ENCODE results near the gene LUM. TPM values are rescaled to one million over a fixed set of nuclear protein-coding genes. Genes with fewer than 3 reads are reported as not detected.

LUM gene
- total RNA-seq, 1 donor from 2014 or later = not detected

- no peak overlapping the region for H3K27ac ChIP-seq
- H3K9ac ChIP-seq = no peak overlapping the region
- no peaks in the 10 kb centered on the region for H3F3A ChIP-seq (ENCODE audit: low read depth)
- Mint-ChIP-seq H3K27ac (no peak overlapping the region), H3K4me1 (peaks cover 22% of the 10 kb centered on the region), H3K9me3 (no peaks in the 10 kb centered on the region), H3K27me3 (ENCODE audit: insufficient read depth, low read depth) (no peaks in the 10 kb centered on the region), H3K4me3 (no peak overlapping the region), H3K36me3 (no peaks in the 10 kb centered on the region)
- TF ChIP-seq CTCF (IDR thresholded peaks at IDR 0.05) (no peak), EZH2phosphoT487 (IDR thresholded peaks at IDR 0.05) (no peak), EZH2 (IDR thresholded peaks at IDR 0.05) (no peak)
- peak overlapping the region; percentile 27 for H2AFZ ChIP-seq (replicated peaks)
- DNase-seq (ENCODE audit: low spot score) = no peak
- no peaks in the 10 kb centered on the region for H3K36me3 ChIP-seq
- no peaks in the 10 kb centered on the region for H3K79me2 ChIP-seq (ENCODE audit: low read depth)
- H3K9me3 ChIP-seq (ENCODE audit: low read depth) = no peaks in the 10 kb centered on the region
- no peak overlapping the region for H3K4me2 ChIP-seq
- no peaks in the 10 kb centered on the region for H3K27me3 ChIP-seq
- H4K20me1 ChIP-seq (ENCODE audit: low read depth) = no peaks in the 10 kb centered on the region
- H3K4me3 ChIP-seq = no peak overlapping the region
- H3K4me1 ChIP-seq = no peaks in the 10 kb centered on the region
Observed at GRCh38 chr12:91113621-91114020, 2.3 kb upstream of the LUM start.

GRCh38 chr12:91110311-91110924, 876 bp downstream of the LUM start:
- no peaks in the 10 kb centered on the region for H3F3A ChIP-seq (ENCODE audit: low read depth)
- H4K20me1 ChIP-seq (ENCODE audit: low read depth) = no peaks in the 10 kb centered on the region
- no peak overlapping the region for H3K9ac ChIP-seq
- H3K27me3 Mint-ChIP-seq (ENCODE audit: insufficient read depth, low read depth) = no peaks in the 10 kb centered on the region
- no peaks in the 10 kb centered on the region for H3K9me3 Mint-ChIP-seq
- no peak overlapping the region for H3K27ac ChIP-seq
- H3K4me1 Mint-ChIP-seq = peaks cover 22% of the 10 kb centered on the region
- H3K27me3 ChIP-seq = no peaks in the 10 kb centered on the region
- H3K36me3 ChIP-seq = no peaks in the 10 kb centered on the region
- H3K4me3 ChIP-seq = no peak overlapping the region
- H3K27ac Mint-ChIP-seq = no peak overlapping the region
- no peaks in the 10 kb centered on the region for H3K4me1 ChIP-seq
- H3K36me3 Mint-ChIP-seq = no peaks in the 10 kb centered on the region
- peak overlapping the region; percentile 71 for H3K4me3 Mint-ChIP-seq
- no peak overlapping the region for H3K4me2 ChIP-seq
- DNase-seq (ENCODE audit: low spot score) = no peak
- H3K9me3 ChIP-seq (ENCODE audit: low read depth) = no peaks in the 10 kb centered on the region
- H2AFZ ChIP-seq (replicated peaks) = no peak overlapping the region
- H3K79me2 ChIP-seq (ENCODE audit: low read depth) = no peaks in the 10 kb centered on the region
- TF ChIP-seq CTCF (IDR thresholded peaks at IDR 0.05) = no peak
- no peak for TF ChIP-seq EZH2phosphoT487 (IDR thresholded peaks at IDR 0.05)
- no peak for TF ChIP-seq EZH2 (IDR thresholded peaks at IDR 0.05)

GRCh38 chr12:91109581-91110310, 1.5 kb downstream of the LUM start:
- Histone ChIP-seq H3K4me1 (no peaks in the 10 kb centered on the region), H4K20me1 (ENCODE audit: low read depth) (no peaks in the 10 kb centered on the region), H3K9ac (no peak overlapping the region), H3K79me2 (ENCODE audit: low read depth) (no peaks in the 10 kb centered on the region), H2AFZ (replicated peaks) (no peak overlapping the region), H3K9me3 (ENCODE audit: low read depth) (no peaks in the 10 kb centered on the region), H3K36me3 (no peaks in the 10 kb centered on the region), H3K27me3 (no peaks in the 10 kb centered on the region), H3F3A (ENCODE audit: low read depth) (no peaks in the 10 kb centered on the region), H3K4me2 (no peak overlapping the region), H3K4me3 (no peak overlapping the region), H3K27ac (no peak overlapping the region)
- Mint-ChIP-seq H3K27ac (no peak overlapping the region), H3K9me3 (no peaks in the 10 kb centered on the region), H3K4me3 (peak overlapping the region; percentile 71), H3K36me3 (no peaks in the 10 kb centered on the region), H3K4me1 (peaks cover 22% of the 10 kb centered on the region), H3K27me3 (ENCODE audit: insufficient read depth, low read depth) (no peaks in the 10 kb centered on the region)
- DNase-seq (ENCODE audit: low spot score) = no peak
- no peak for TF ChIP-seq EZH2phosphoT487 (IDR thresholded peaks at IDR 0.05)
- no peak for TF ChIP-seq CTCF (IDR thresholded peaks at IDR 0.05)
- no peak for TF ChIP-seq EZH2 (IDR thresholded peaks at IDR 0.05)

Data from neural progenitor cell (in vitro differentiated cells).